ENCODE data around the gene OXSM. TPM values are rescaled to one million over a fixed set of nuclear protein-coding genes. Genes with fewer than 3 reads are reported as not detected.

The OXSM gene
- polyA plus RNA-seq, 3 donors: 2.9 to 8.2 (median 4.5) TPM

GRCh38 chr3:25804676-25805075 is 14.8 kb downstream of the OXSM start:
- Mint-ChIP-seq H3K36me3 (no peaks in the 10 kb centered on the region), H3K4me1 (no peaks in the 10 kb centered on the region), H3K27me3 (ENCODE audit: low read depth in 3 of 3) (peaks cover 1 to 3% (median 2%) of the 10 kb centered on the region in 3 donors), H3K27ac (no peak overlapping the region), H3K9me3 (no peaks in the 10 kb centered on the region), H3K4me3 (no peak overlapping the region)
- intact Hi-C loops (cut with micrococcal nuclease): no loop called here
- no peak for DNase-seq
- H3K9ac ChIP-seq (ENCODE audit: insufficient read depth, low read length, poor library complexity, severe bottlenecking): no peak overlapping the region
- no peaks in the 10 kb centered on the region for H3K4me1 ChIP-seq (ENCODE audit: control insufficient read depth in 1 of 2, insufficient read depth in 2 of 2, low read length in 2 of 2)
- H4K20me1 ChIP-seq (ENCODE audit: insufficient read depth, low read length): no peaks in the 10 kb centered on the region
- H3K4me3 ChIP-seq (replicated peaks in 1 of 3; ENCODE audit: low read depth in 2 of 3, low read length in 3 of 3): no peak overlapping the region
- no peaks in the 10 kb centered on the region for H3K27me3 ChIP-seq (ENCODE audit: control insufficient read depth in 2 of 2, insufficient read depth in 2 of 2, low read length in 2 of 2)
- H3K79me2 ChIP-seq (ENCODE audit: insufficient read depth, low read length): no peaks in the 10 kb centered on the region
- WGBS (ENCODE audit: insufficient coverage): no CpG with 5 or more reads among the region's 1 CpG
- TF ChIP-seq CTCF (IDR thresholded peaks at IDR 0.05): no peak
- H3K4me2 ChIP-seq (replicated peaks; ENCODE audit: extremely low read depth, low read length, poor library complexity, severe bottlenecking): no peak overlapping the region
- H3K27ac ChIP-seq (ENCODE audit: low read depth in 1 of 2, low read length in 2 of 2): no peak overlapping the region
- H3K36me3 ChIP-seq (replicated peaks in 1 of 2; ENCODE audit: control insufficient read depth in 1 of 2, insufficient read depth in 2 of 2, low read length in 2 of 2): no peaks in the 10 kb centered on the region
- H2AFZ ChIP-seq (ENCODE audit: insufficient read depth, low read depth, low read length, poor library complexity, severe bottlenecking): no peak overlapping the region
- no peaks in the 10 kb centered on the region for H3K9me3 ChIP-seq (replicated peaks in 1 of 2; ENCODE audit: control insufficient read depth in 1 of 2, insufficient read depth in 1 of 2, low read length in 2 of 2)

DNA sequence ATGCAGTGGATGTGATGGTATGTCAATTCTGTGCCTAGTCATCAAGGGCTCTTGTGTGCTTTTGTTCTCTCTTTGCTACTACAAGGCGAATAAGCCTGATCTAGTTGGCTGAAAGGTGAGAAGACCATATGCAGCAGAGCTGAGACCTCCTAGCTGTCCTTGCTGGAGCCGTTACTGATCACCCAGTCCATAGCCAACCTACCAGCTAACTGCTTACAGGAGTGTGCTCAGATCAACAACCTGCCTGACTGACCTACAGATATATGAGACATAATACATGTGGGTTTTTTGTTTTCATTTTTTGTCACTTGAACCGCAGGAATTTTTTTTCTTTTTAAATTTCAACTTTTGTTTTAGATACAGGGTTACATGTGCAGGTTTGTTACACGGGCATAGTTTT is 22.8 kb downstream of the OXSM start:
- H3K4me3 ChIP-seq (replicated peaks in 1 of 3; ENCODE audit: low read depth in 2 of 3, low read length in 3 of 3): no peak overlapping the region
- H3K27ac ChIP-seq (ENCODE audit: low read depth in 1 of 2, low read length in 2 of 2): no peak overlapping the region
- H3K79me2 ChIP-seq (ENCODE audit: insufficient read depth, low read length): no peaks in the 10 kb centered on the region
- intact Hi-C loops (cut with micrococcal nuclease): no loop called here
- WGBS (ENCODE audit: insufficient coverage): 92% methylated on average over 2 of the region's 4 CpGs
- H2AFZ ChIP-seq (ENCODE audit: insufficient read depth, low read depth, low read length, poor library complexity, severe bottlenecking): no peak overlapping the region
- Mint-ChIP-seq H3K4me3 (no peak overlapping the region), H3K4me1 (no peaks in the 10 kb centered on the region), H3K27me3 (ENCODE audit: low read depth in 3 of 3) (peaks cover 1 to 5% (median 2%) of the 10 kb centered on the region in 3 donors), H3K9me3 (peaks cover 0 to 2% (median 0%) of the 10 kb centered on the region in 7 donors), H3K27ac (no peak overlapping the region), H3K36me3 (no peaks in the 10 kb centered on the region)
- no peak overlapping the region for H3K4me2 ChIP-seq (replicated peaks; ENCODE audit: extremely low read depth, low read length, poor library complexity, severe bottlenecking)
- no peaks in the 10 kb centered on the region for H3K4me1 ChIP-seq (ENCODE audit: control insufficient read depth in 1 of 2, insufficient read depth in 2 of 2, low read length in 2 of 2)
- no peak for TF ChIP-seq CTCF (IDR thresholded peaks at IDR 0.05)
- no peaks in the 10 kb centered on the region for H3K27me3 ChIP-seq (ENCODE audit: control insufficient read depth in 2 of 2, insufficient read depth in 2 of 2, low read length in 2 of 2)
- no peak for DNase-seq
- H3K9me3 ChIP-seq (replicated peaks in 1 of 2; ENCODE audit: control insufficient read depth in 1 of 2, insufficient read depth in 1 of 2, low read length in 2 of 2): no peaks in the 10 kb centered on the region
- H3K9ac ChIP-seq (ENCODE audit: insufficient read depth, low read length, poor library complexity, severe bottlenecking): no peak overlapping the region
- no peaks in the 10 kb centered on the region for H3K36me3 ChIP-seq (replicated peaks in 1 of 2; ENCODE audit: control insufficient read depth in 1 of 2, insufficient read depth in 2 of 2, low read length in 2 of 2)
- no peaks in the 10 kb centered on the region for H4K20me1 ChIP-seq (ENCODE audit: insufficient read depth, low read length)

Data from CD14-positive monocyte (primary cell).